Heart left ventricle (tissue), 16 donors: ENCODE measurements around the gene GRIK5. TPM values are rescaled to one million over a fixed set of nuclear protein-coding genes. Genes with fewer than 3 reads are reported as not detected.
A peak's percentile ranks its signal among the peaks of the same experiment; 100 is the strongest.

Source experiments
- ATAC-seq, 4 donors: fragments of 200-7000 bp; cut with Tn5 transposase; one replicate each; pipeline ENCODE4 v1.9.1; 2020 to 2022; ENCODE audit warnings: moderate library complexity in 4 of 4, mild to moderate bottlenecking in 3 of 4, moderate number of reproducible peaks in 1 of 4
- DNase-seq, 5 donors: peaks; one replicate each; pipeline ENCODE4 v3.0.0-alpha.2; 2020
- H3K27ac ChIP-seq, 12 donors: fragments of 200-600 bp; sonication (generic) in 4 of 12; one replicate each; pipeline versions ENCODE4 v1.5.0 to v1.8.0; 2016 to 2022; ENCODE audit warnings: mild to moderate bottlenecking in 2 of 12
- H3K27me3 ChIP-seq, 9 donors: fragments of 200-600 bp; sonication (generic) in 2 of 9; one replicate each; pipeline versions ENCODE4 v1.5.1 to v1.8.0; 2016 to 2022; ENCODE audit warnings: mild to moderate bottlenecking in 3 of 9
- H3K36me3 ChIP-seq, 9 donors: fragments of 200-600 bp; sonication (generic) in 2 of 9; one replicate each; pipeline versions ENCODE4 v1.5.0 to v1.8.0; 2018 to 2022; ENCODE audit warnings: mild to moderate bottlenecking in 2 of 9
- H3K4me1 ChIP-seq, 12 donors: fragments of 200-600 bp; sonication (generic) in 4 of 12; one replicate each; pipeline versions ENCODE4 v1.5.0 to v1.8.0; 2016 to 2022; ENCODE audit warnings: mild to moderate bottlenecking in 3 of 12
- H3K4me3 ChIP-seq, 12 donors: fragments of 200-600 bp; sonication (generic) in 4 of 12; one replicate each; pipeline versions ENCODE4 v1.5.0 to v1.8.0; 2017 to 2022; ENCODE audit warnings: mild to moderate bottlenecking in 9 of 12, moderate library complexity in 4 of 12
- H3K9me3 ChIP-seq, 12 donors: fragments of 200-600 bp; sonication (generic) in 4 of 12; one replicate each; pipeline versions ENCODE4 v1.5.0 to v1.8.0; 2016 to 2022; ENCODE audit warnings: mild to moderate bottlenecking in 1 of 12
- POLR2A ChIP-seq, 2 donors: fragments of 450-650 bp; IDR thresholded peaks; one replicate each; pipeline ENCODE4 v1.6.1; 2017; ENCODE audit warnings: antibody characterized with exemption in 2 of 2, mild to moderate bottlenecking in 2 of 2, moderate library complexity in 2 of 2
- WGBS, 4 donors: extraction: QIAGEN DNeasy Blood & Tissue Kit in 2 of 4; methylation state at CpG; one replicate each; pipeline versions ENCODE4 v1.1.5 to v1.1.7; 2013 to 2018; 5-methylcytosine and 5-hydroxymethylcytosine counted together
- intact Hi-C, 10 donors: fragments of 100-400 bp; cut with DNase I; formaldehyde crosslinking; loops; one replicate each; pipeline versions ENCODE4 v1.11.1 to v1.14.2; 2022
- polyA plus RNA-seq, 2 donors: library from polyadenylated mRNA; stranded (reverse); fragments of 200-250 nt; gene quantifications; one replicate each; pipeline ENCODE4 v1.2.3, GENCODE V29; 2013
- total RNA-seq, 9 donors: library from RNA; depleted of rRNA in 2 of 9; stranded (reverse); fragments of >200 nt in 2 of 9; fragmentation: NEBNext Ultra II Directional in 3 of 9; extraction: Animal tissue kit (Norgen Biotek cat#: 25700) in 3 of 9; gene quantifications; one replicate each; pipeline versions ENCODE4 v1.1.0 to v1.2.4, GENCODE V29; 2016 to 2023
- TF ChIP-seq, protein P1 (sequence below), 12 donors: fragments of 200-600 bp; sonication (generic) in 4 of 12; IDR thresholded peaks; one replicate each; pipeline versions ENCODE4 v1.5.0 to v1.8.0; 2018 to 2022; ENCODE audit warnings: antibody characterized with exemption in 12 of 12, mild to moderate bottlenecking in 5 of 12
- donor health status: ischemic (EF 13 %, LVEDD 7.1; RV severe dilation, severe dysfunction).
- donor health status: healthy with polysubstance abuse.
- donor health status: DM: no; HTN: yes; CAD: no.
- donor health status: DM: no; HTN: no; CAD: no.
- donor health status: ischemic (EF 25% LVEDD 6.9; RV normal size, moderate dysfunction).
- donor health status: ischemic (EF 25% LVEDD 5.7; RV mildly dilated, moderate dysfunction).
- donor health status: healthy.
- donor health status: DM: yes; HTN: yes; CAD: no.
- donor health status: ischemic (EF 35%, LVEDD 5.7; RV mildly dilated, moderate dysfunction).
- donor health status: nonischemic (EF 11% LVEDD 7.7; RV severe dilation, severe dysfunction).
- donor health status: DM: yes; HTN: yes; CAD: no.
- donor health status: PGD.
- donor health status: ischemic (EF 29% LVEDD 5.4; RV normal size, mild dysfunction).
- donor health status: nonischemic (EF 23%, LVEDD 6.1; RV moderate dilation, normal function).

Gene GRIK5
- total and polyA plus RNA-seq, 11 donors = 0.28 to 9.0 (median 2.5) TPM

DNA sequence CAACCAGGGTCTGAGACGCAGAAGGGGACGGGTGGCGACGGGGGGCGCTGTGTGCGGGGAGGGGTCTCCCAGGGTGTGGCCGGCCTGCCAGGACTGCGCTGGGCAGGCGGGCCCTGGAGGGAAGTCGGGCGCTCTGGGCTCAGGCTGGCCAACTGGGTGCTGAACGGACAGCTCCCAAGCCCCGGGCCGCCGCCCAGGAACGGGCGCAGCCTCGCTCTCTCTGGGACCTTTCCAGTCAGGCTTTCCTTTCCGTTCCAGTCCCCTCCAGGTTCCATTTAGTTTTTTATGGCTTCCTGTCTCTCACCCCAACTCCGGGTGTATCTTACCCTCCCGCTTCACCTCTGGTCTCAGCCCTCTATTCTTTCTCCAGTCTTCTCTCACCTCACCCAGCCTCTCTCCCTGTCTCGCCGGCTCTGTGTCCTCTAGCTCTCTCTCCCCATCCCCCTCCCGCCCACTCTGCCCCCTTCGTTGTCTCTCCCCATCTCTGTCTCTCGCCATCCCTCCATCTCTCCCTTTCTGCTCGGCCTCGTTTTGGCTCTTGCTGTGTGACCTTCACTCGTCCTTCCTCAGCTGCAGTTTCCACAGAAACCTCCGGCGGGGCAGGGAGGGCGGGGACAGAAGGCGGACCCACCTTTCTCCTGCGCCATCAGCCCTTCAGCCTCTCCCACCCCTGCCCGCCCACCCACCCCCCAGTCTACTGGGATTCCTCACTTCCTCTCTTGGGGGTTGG lies 72.7 kb downstream of the GRIK5 start:
- DNase-seq (peak in 2 of 5 donors; percentile 55 to 56), ATAC-seq (peak in 3 of 4 donors; percentile 16 to 42 (median 26))
- intact Hi-C loops = loop anchor here in 4 of 10 donors (5.0 kb wide), 3 partner anchors 35 to 80 kb away; partner anchors contain the start of gene ZNF574 (in 1 of the 4)
- H3K4me3 ChIP-seq = peak overlapping the region in 5 of 12 donors; percentile 19 to 36 (median 22)
- no peaks in the 10 kb centered on the region for H3K36me3 ChIP-seq
- 1 to 5% (median 2%) methylated on average over 27 to 35 of the region's 35 CpGs for WGBS, 4 donors
- no peaks in the 10 kb centered on the region for H3K9me3 ChIP-seq
- peaks cover 7 to 87% (median 29%) of the 10 kb centered on the region in 9 donors for H3K27me3 ChIP-seq
- TF ChIP-seq, protein P1, sequence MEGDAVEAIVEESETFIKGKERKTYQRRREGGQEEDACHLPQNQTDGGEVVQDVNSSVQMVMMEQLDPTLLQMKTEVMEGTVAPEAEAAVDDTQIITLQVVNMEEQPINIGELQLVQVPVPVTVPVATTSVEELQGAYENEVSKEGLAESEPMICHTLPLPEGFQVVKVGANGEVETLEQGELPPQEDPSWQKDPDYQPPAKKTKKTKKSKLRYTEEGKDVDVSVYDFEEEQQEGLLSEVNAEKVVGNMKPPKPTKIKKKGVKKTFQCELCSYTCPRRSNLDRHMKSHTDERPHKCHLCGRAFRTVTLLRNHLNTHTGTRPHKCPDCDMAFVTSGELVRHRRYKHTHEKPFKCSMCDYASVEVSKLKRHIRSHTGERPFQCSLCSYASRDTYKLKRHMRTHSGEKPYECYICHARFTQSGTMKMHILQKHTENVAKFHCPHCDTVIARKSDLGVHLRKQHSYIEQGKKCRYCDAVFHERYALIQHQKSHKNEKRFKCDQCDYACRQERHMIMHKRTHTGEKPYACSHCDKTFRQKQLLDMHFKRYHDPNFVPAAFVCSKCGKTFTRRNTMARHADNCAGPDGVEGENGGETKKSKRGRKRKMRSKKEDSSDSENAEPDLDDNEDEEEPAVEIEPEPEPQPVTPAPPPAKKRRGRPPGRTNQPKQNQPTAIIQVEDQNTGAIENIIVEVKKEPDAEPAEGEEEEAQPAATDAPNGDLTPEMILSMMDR (IDR thresholded peaks at IDR 0.05) = no peak
- TF ChIP-seq POLR2A (IDR thresholded peaks at IDR 0.05) = no peak
- H3K27ac ChIP-seq = no peak overlapping the region
- H3K4me1 ChIP-seq = peaks cover 0 to 27% (median 3%) of the 10 kb centered on the region in 12 donors

DNA sequence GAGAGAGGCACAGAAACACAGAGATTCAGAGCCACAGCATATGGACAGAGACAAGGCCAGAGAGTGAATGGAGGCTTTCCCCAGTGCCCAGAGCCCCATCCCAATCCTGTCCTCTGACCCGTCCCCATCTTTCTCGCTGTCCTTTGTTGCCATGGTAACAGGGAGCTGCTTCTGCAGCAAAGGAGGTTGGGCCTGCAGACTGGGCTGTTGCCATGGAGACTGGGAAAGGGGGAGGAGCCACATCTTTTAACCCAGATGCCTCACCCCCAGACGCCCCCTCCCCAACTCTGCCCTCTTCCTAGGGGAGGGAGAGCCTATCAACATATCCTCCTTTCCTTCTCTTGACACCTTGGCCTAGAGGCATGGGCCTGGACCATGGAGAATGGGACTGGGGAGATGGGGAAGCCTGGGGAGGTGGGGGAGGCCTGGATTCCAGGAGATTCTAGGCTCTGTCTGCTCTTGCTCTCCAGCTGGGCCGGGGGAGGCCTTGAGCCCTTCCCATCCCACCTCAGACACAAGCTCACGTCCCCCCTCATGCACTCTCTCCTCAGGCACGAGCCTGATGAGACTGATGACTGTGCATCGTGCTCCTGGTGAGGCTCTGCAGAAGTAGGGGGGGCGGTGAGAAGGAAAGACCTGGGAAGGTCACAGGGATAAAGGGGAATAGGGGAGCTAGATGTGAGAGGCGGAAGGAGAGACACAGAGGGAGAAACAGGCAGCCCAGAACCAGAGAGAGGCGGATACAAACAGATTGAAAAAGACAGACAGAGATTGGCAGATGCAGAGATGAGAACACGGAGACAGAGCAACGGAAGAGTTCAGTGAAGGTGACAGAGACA lies 73.8 kb downstream of the GRIK5 start:
- peaks cover 7 to 84% (median 29%) of the 10 kb centered on the region in 9 donors for H3K27me3 ChIP-seq
- whole genome bisulfite sequencing, 4 donors = 35 to 48% (median 45%) methylated on average over 12 of the region's 12 CpGs

DNA sequence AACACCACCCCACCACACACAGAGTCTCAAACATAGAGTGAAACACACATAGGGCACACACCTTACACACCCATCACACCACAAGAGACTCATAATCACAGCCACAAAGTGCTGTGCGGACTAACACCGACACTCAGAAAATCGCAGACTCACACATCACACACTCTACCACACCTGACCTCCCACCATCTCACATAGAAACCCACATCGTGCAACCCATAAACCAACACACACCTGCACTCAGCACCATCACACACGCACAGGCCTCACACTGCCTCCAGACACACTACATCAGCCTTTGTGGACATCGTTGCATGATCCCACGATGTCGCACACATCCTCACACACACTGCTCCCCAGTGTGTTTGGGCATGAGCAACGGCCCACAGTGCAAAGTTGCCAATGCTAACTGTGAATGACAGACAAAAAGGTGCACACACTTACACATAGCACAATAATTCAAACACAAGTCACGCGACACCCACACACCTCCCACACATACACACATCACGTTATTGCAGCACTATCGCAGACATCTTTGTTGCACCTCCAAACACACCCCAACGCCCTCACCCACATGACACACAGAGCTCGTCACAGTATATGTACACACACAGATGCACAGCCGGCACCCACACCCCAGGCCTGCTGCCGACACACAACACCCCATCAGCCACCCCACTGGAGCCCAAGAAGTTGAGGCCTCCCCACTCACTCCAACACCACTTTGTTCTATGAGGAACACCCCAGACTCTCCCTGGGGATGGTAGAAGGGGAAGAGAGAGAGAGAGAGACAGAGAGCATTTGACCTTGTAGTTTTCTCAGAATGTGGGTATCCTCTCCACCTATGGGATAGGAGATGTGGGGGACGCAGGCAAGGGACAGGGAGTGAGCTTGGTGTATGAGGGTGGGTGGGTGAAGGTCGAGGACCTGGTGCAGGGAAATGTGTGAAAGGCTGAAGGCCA lies 74.7 kb downstream of the GRIK5 start:
- TF ChIP-seq POLR2A (IDR thresholded peaks at IDR 0.05) = no peak
- TF ChIP-seq, protein P1 (IDR thresholded peaks at IDR 0.05) = no peak
- Histone ChIP-seq H3K4me1 (peaks cover 0 to 43% (median 5%) of the 10 kb centered on the region in 12 donors), H3K27me3 (peaks cover 7 to 75% (median 29%) of the 10 kb centered on the region in 9 donors), H3K27ac (no peak overlapping the region), H3K36me3 (no peaks in the 10 kb centered on the region), H3K4me3 (no peak overlapping the region), H3K9me3 (no peaks in the 10 kb centered on the region)
- ATAC-seq = no peak
- intact Hi-C loops = loop anchor here in 4 of 10 donors (5.0 kb wide), 3 partner anchors 37 to 82 kb away; partner anchors contain the start of gene ZNF574 (in 2 of the 4)
- no peak for DNase-seq
- WGBS, 4 donors = 83 to 90% (median 86%) methylated on average over 19 of the region's 19 CpGs

More for the DNA sequence above, 73.8 kb downstream of the GRIK5 start:
- H3K4me1 ChIP-seq = peaks cover 0 to 36% (median 3%) of the 10 kb centered on the region in 12 donors
- TF ChIP-seq, protein P1 (IDR thresholded peaks at IDR 0.05) = no peak
- TF ChIP-seq POLR2A (IDR thresholded peaks at IDR 0.05) = no peak
- no peaks in the 10 kb centered on the region for H3K9me3 ChIP-seq
- DNase-seq (no peak), ATAC-seq (no peak)
- intact Hi-C loops = loop anchor here in 4 of 10 donors (5.0 kb wide), 3 partner anchors 36 to 81 kb away; partner anchors contain the start of gene ZNF574 (in 1 of the 4)
- no peak overlapping the region for H3K27ac ChIP-seq
- no peaks in the 10 kb centered on the region for H3K36me3 ChIP-seq
- H3K4me3 ChIP-seq = no peak overlapping the region
